H1 (cell line): Measurements from ENCODE around the gene BTBD8. TPM values are rescaled to one million over a fixed set of nuclear protein-coding genes. Genes with fewer than 3 reads are reported as not detected.

Experiments
- CTCF ChIA-PET: fragments of 300-600 bp; sonication (Branson Sonifier 250); formaldehyde crosslinking; loops from one replicate; lab custom pipeline; 2021; ENCODE audit not compliant: partially characterized antibody; lab: Charles Lee
- POLR2A ChIA-PET: fragments of 300-600 bp; sonication (Branson Sonifier 250); formaldehyde crosslinking; loops from one replicate; lab custom pipeline; 2021; ENCODE audit warnings: inconsistent platforms; ENCODE audit not compliant: partially characterized antibody; lab: Charles Lee
- DNase-seq, 2 experiments: peaks; one replicate each; pipeline versions ENCODE4 v3.0.0 to v3.0.0-alpha.2; 2010 to 2022; ENCODE audit warnings: low spot score in 2 of 2, low read depth in 1 of 2, mixed read lengths in 1 of 2
- FAIRE-seq: peaks from 2 replicates; lab custom pipeline; 2011; peaks lifted over from hg19 to GRCh38; lab: Jason Lieb, UNC
- H2AFZ ChIP-seq: 2 replicates; pipeline ENCODE4 v1.8.1; 2012; ENCODE audit warnings: low read length, inconsistent platforms
- H2AK5ac ChIP-seq: 2 replicates; pipeline ENCODE4 v1.6.1; 2013; ENCODE audit warnings: low read depth, low read length
- H2BK120ac ChIP-seq: replicated peaks from 2 replicates; pipeline ENCODE3; 2013; ENCODE audit warnings: low read depth, low read length, inconsistent platforms
- H2BK12ac ChIP-seq: 2 replicates; pipeline ENCODE4 v1.6.1; 2013; ENCODE audit warnings: low read depth, low read length
- H2BK15ac ChIP-seq: 2 replicates; pipeline ENCODE4 v1.6.1; 2013; ENCODE audit warnings: low read length
- H2BK20ac ChIP-seq: 2 replicates; pipeline ENCODE4 v1.6.1; 2013; ENCODE audit warnings: low read length
- H2BK5ac ChIP-seq: 2 replicates; pipeline ENCODE4 v1.6.1; 2013; ENCODE audit warnings: low read depth, low read length
- H3K14ac ChIP-seq: 2 replicates; pipeline ENCODE4 v1.6.1; 2013; ENCODE audit warnings: inconsistent platforms; ENCODE audit not compliant: insufficient read length
- H3K18ac ChIP-seq: 2 replicates; pipeline ENCODE4 v1.6.1; 2013; ENCODE audit warnings: low read length; ENCODE audit errors: extremely low read depth
- H3K23ac ChIP-seq: 2 replicates; pipeline ENCODE4 v1.6.1; 2013; ENCODE audit warnings: inconsistent platforms; ENCODE audit not compliant: insufficient read length
- H3K23me2 ChIP-seq: 2 replicates; pipeline ENCODE4 v1.6.1; 2013; ENCODE audit warnings: low read depth, low read length
- H3K27ac ChIP-seq: 2 replicates; pipeline ENCODE4 v1.6.1; 2011; ENCODE audit warnings: low read depth, low read length, inconsistent platforms
- H3K27me3 ChIP-seq, 4 experiments: replicated peaks in 1 of 4; 1 replicate in 1 of 4; 2 replicates in 3 of 4; pipeline versions ENCODE4 v1.6.1 to v1.8.1; 2011 to 2013; ENCODE audit warnings: low read length in 3 of 4, mild to moderate bottlenecking in 3 of 4, inconsistent platforms in 2 of 4, mixed read lengths in 2 of 4, moderate library complexity in 1 of 4; ENCODE audit not compliant: control insufficient read depth in 3 of 4, insufficient read depth in 3 of 4; ENCODE audit errors: extremely low read depth in 1 of 4
- H3K36me3 ChIP-seq, 4 experiments: 2 replicates each; pipeline versions ENCODE4 v1.6.1 to v1.8.1; 2011 to 2013; ENCODE audit warnings: mild to moderate bottlenecking in 4 of 4, low read length in 3 of 4, moderate library complexity in 2 of 4, control low read depth in 1 of 4, inconsistent platforms in 1 of 4; ENCODE audit not compliant: insufficient read depth in 4 of 4, control insufficient read depth in 2 of 4
- H3K4ac ChIP-seq: replicated peaks from 2 replicates; pipeline ENCODE3; 2013; ENCODE audit warnings: low read length, low read depth, mixed read lengths, inconsistent platforms; ENCODE audit not compliant: insufficient read length
- H3K4me1 ChIP-seq, 4 experiments: replicated peaks in 1 of 4; 1 replicate in 1 of 4; 2 replicates in 3 of 4; pipeline versions ENCODE4 v1.6.1 to v1.8.1; 2011 to 2013; ENCODE audit warnings: low read length in 3 of 4, inconsistent platforms in 2 of 4, mixed read lengths in 1 of 4; ENCODE audit not compliant: insufficient read depth in 4 of 4, control insufficient read depth in 3 of 4
- H3K4me2 ChIP-seq, 2 experiments: 2 replicates each; pipeline versions ENCODE4 v1.6.1 to v1.8.1; 2011 to 2013; ENCODE audit warnings: low read depth in 2 of 2, low read length in 2 of 2, control low read depth in 1 of 2, inconsistent platforms in 1 of 2, mild to moderate bottlenecking in 1 of 2; ENCODE audit not compliant: insufficient read depth in 1 of 2
- H3K4me3 ChIP-seq, 4 experiments: fragments of 200-600, 300-600 bp in 1 of 4; sonication (generic), shearing (Covaris generic), sonication (Bioruptor Twin) in 1 of 4; 2 replicates each; pipeline versions ENCODE4 v1.5.1 to v1.8.1; 2011 to 2016; ENCODE audit warnings: low read length in 4 of 4, low read depth in 3 of 4, control low read depth in 2 of 4, inconsistent platforms in 2 of 4, mild to moderate bottlenecking in 2 of 4, mixed read lengths in 1 of 4, moderate library complexity in 1 of 4; ENCODE audit not compliant: insufficient read depth in 2 of 4; ENCODE audit errors: extremely low read depth in 1 of 4
- H3K56ac ChIP-seq: replicated peaks from 2 replicates; pipeline ENCODE3; 2013; ENCODE audit warnings: low read depth, mild to moderate bottlenecking, mixed read lengths, low read length, inconsistent platforms; ENCODE audit not compliant: insufficient read length
- H3K79me1 ChIP-seq: 2 replicates; pipeline ENCODE4 v1.6.1; 2013; ENCODE audit warnings: low read depth, low read length, control low read depth
- H3K79me2 ChIP-seq, 2 experiments: 2 replicates each; pipeline versions ENCODE4 v1.6.1 to v1.8.1; 2012 to 2013; ENCODE audit warnings: low read length in 2 of 2, mild to moderate bottlenecking in 2 of 2, inconsistent platforms in 1 of 2; ENCODE audit not compliant: insufficient read depth in 2 of 2, control insufficient read depth in 1 of 2
- H3K9ac ChIP-seq, 4 experiments: replicated peaks in 1 of 4; 1 replicate in 1 of 4; 2 replicates in 3 of 4; pipeline versions ENCODE4 v1.6.1 to v1.8.1; 2011 to 2013; ENCODE audit warnings: low read depth in 3 of 4, low read length in 3 of 4, control low read depth in 2 of 4, mild to moderate bottlenecking in 2 of 4, moderate library complexity in 2 of 4, inconsistent platforms in 1 of 4; ENCODE audit errors: extremely low read depth in 1 of 4
- H3K9me3 ChIP-seq, 2 experiments: 2 replicates each; pipeline versions ENCODE4 v1.6.1 to v1.8.1; 2012 to 2013; ENCODE audit warnings: mild to moderate bottlenecking in 2 of 2, moderate library complexity in 2 of 2, control low read depth in 1 of 2, inconsistent platforms in 1 of 2, low read depth in 1 of 2, low read length in 1 of 2, mixed read lengths in 1 of 2; ENCODE audit not compliant: insufficient read depth in 2 of 2
- H4K20me1 ChIP-seq, 2 experiments: replicated peaks in 1 of 2; 2 replicates each; pipeline versions ENCODE3 to v1.8.1; 2011 to 2013; ENCODE audit warnings: inconsistent platforms in 2 of 2, low read length in 2 of 2, mild to moderate bottlenecking in 1 of 2; ENCODE audit not compliant: insufficient read depth in 2 of 2, control insufficient read depth in 1 of 2
- H4K5ac ChIP-seq: 2 replicates; pipeline ENCODE4 v1.6.1; 2013; ENCODE audit warnings: low read length, low read depth, mixed read lengths, inconsistent platforms; ENCODE audit not compliant: insufficient read length
- H4K8ac ChIP-seq: 2 replicates; pipeline ENCODE4 v1.8.0; 2013; ENCODE audit warnings: mild to moderate bottlenecking, moderate library complexity, low read length, inconsistent platforms; ENCODE audit not compliant: insufficient read depth; ENCODE audit errors: extremely low read depth
- H4K91ac ChIP-seq: replicated peaks from 2 replicates; pipeline ENCODE3; 2013; ENCODE audit warnings: low read length, mixed read lengths, inconsistent platforms; ENCODE audit not compliant: insufficient read length
- CBX5 ChIP-seq: fragments of 300-800, 300-1000 bp; sonication (generic); IDR thresholded peaks from 2 replicates; pipeline ENCODE4 v1.7.1; 2016; ENCODE audit warnings: antibody characterized with exemption, low read length, low read depth
- JUND ChIP-seq: IDR thresholded peaks from 2 replicates; pipeline ENCODE4 v1.6.1; 2011; ENCODE audit warnings: mild to moderate bottlenecking, improper control_type of control experiment, low read length
- MAFK ChIP-seq: IDR thresholded peaks from 2 replicates; pipeline ENCODE4 v1.6.1; 2012; ENCODE audit warnings: low read depth, mild to moderate bottlenecking, improper control_type of control experiment, low read length
- PHF8 ChIP-seq: fragments of 200-600 bp; sonication (generic); conservative IDR thresholded peaks from 2 replicates; pipeline ENCODE4 v1.7.1; 2012; ENCODE audit warnings: low read depth, mild to moderate bottlenecking, inconsistent platforms, low read length, moderate library complexity
- POU5F1 ChIP-seq: IDR thresholded peaks from 2 replicates; pipeline ENCODE4 v1.6.1; 2011; ENCODE audit warnings: low read depth, mild to moderate bottlenecking, low read length, moderate library complexity
- SIX5 ChIP-seq: IDR thresholded peaks from 2 replicates; pipeline ENCODE4 v1.6.1; 2011; ENCODE audit warnings: mild to moderate bottlenecking, low read depth, low read length
- SP4 ChIP-seq: IDR thresholded peaks from 2 replicates; pipeline ENCODE4 v1.6.1; 2012; ENCODE audit warnings: low read length, inconsistent platforms
- TAF1 ChIP-seq: IDR thresholded peaks from 2 replicates; pipeline ENCODE4 v1.6.1; 2011; ENCODE audit warnings: mild to moderate bottlenecking, low read depth, low read length
- TEAD4 ChIP-seq: IDR thresholded peaks from 2 replicates; pipeline ENCODE4 v1.6.1; 2012; ENCODE audit warnings: low read depth, low read length, inconsistent platforms, mixed read lengths
- WGBS, 2 experiments: shearing (Covaris generic) in 1 of 2; methylation state at CpG; one replicate each; pipeline versions ENCODE4 v1.1.6 to v1.1.7; 2013 to 2015; ENCODE audit warnings: low lambda C conversion rate in 2 of 2, mixed read lengths in 2 of 2, inconsistent platforms in 1 of 2, low coverage in 1 of 2, missing lambda C conversion rate in 1 of 2; ENCODE audit not compliant: insufficient replicate concordance in 2 of 2, insufficient coverage in 1 of 2, insufficient read length in 1 of 2; ENCODE audit errors: extremely low coverage in 1 of 2, missing lambda C conversion rate in 1 of 2; 5-methylcytosine and 5-hydroxymethylcytosine counted together
- polyA plus RNA-seq, 7 experiments: library from polyadenylated mRNA; depleted of rRNA in 3 of 7; stranded (reverse) in 5 of 7; unstranded in 2 of 7; fragments of >200 nt in 5 of 7; fragments of 200-250 nt in 2 of 7; gene quantifications; 1 replicate in 5 of 7; 2 replicates in 1 of 7; 4 replicates in 1 of 7; pipeline versions ENCODE4 v1.2.1 to v1.2.3, GENCODE V29; 2011 to 2013; ENCODE audit warnings: missing spikeins in 2 of 7, mixed read lengths in 2 of 7
- total RNA-seq: library from RNA; stranded (reverse); fragmentation: NEBNext Ultra II Directional; extraction: Animal tissue kit (Norgen Biotek cat#: 25700); gene quantifications from 2 replicates; pipeline ENCODE4 v1.2.1, GENCODE V29; 2021
- TF ChIP-seq, protein P1 (sequence below): IDR thresholded peaks from 2 replicates; pipeline ENCODE4 v1.6.1; 2011; ENCODE audit warnings: low read depth, mild to moderate bottlenecking, low read length; ENCODE audit not compliant: insufficient read depth

The BTBD8 gene
- total and polyA plus RNA-seq, 2 of the 8 experiments (the other 6 are each of a cell fraction or from before 2014, with no cell fraction given): 0.44 to 2.5 TPM

DNA sequence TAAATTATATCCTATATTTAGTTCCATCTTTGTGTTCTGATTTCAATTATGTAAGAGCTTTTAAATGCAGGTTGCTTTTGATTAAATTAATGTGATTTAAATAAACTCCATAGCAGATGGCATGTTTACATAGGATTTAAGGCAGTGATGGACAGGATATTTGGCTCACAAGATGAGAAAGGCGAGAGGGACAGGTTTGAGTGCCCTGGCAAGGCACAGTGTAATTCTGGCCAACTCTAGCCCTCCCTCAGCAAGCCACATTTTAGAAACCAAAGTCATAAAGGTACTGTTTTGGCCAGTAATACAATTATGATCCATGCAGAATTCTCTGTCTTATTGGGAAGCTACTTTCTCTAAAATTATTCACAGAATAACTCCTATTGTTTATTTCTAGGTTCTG lies 87.0 kb downstream of the BTBD8 start:
- Histone ChIP-seq H4K91ac (no peak overlapping the region), H3K79me2 (no peaks in the 10 kb centered on the region), H3K14ac (no peak overlapping the region), H3K4me2 (no peak overlapping the region), H3K4me3 (no peak overlapping the region), H3K4ac (no peak overlapping the region), H3K9me3 (no peaks in the 10 kb centered on the region), H3K4me1 (no peaks in the 10 kb centered on the region), H3K79me1 (no peaks in the 10 kb centered on the region), H2BK12ac (no peak overlapping the region), H2AFZ (no peak overlapping the region), H3K36me3 (no peaks in the 10 kb centered on the region), H4K20me1 (no peaks in the 10 kb centered on the region), H3K27me3 (no peaks in the 10 kb centered on the region), H4K8ac (no peak overlapping the region), H2BK20ac (no peak overlapping the region), H3K18ac (no peak overlapping the region), H3K23ac (no peak overlapping the region), H3K23me2 (no peaks in the 10 kb centered on the region), H2BK5ac (no peak overlapping the region), H4K5ac (no peak overlapping the region), H3K9ac (no peak overlapping the region), H3K27ac (no peak overlapping the region), H2AK5ac (no peak overlapping the region), H3K56ac (no peak overlapping the region), H2BK15ac (no peak overlapping the region), H2BK120ac (no peak overlapping the region)
- CTCF ChIA-PET: interaction anchor here (1.0 kb wide), 1 partner anchor 124 kb away, joined by 4 read pairs; no protein-coding TSS in a partner anchor
- DNase-seq (no peak), FAIRE-seq (no peak)
- WGBS, 2 experiments: 71% methylated on average over 1 of the region's 1 CpG; no CpG with 5 or more reads in 1 of the 2 experiments
- POLR2A ChIA-PET: no interaction called here
- TF ChIP-seq, protein P1, sequence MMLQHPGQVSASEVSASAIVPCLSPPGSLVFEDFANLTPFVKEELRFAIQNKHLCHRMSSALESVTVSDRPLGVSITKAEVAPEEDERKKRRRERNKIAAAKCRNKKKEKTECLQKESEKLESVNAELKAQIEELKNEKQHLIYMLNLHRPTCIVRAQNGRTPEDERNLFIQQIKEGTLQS: no peak
- no peak for TF ChIP-seq SP4
- TF ChIP-seq POU5F1: no peak
- no peak for TF ChIP-seq PHF8
- TF ChIP-seq TAF1: no peak
- TF ChIP-seq JUND: no peak
- TF ChIP-seq CBX5: no peak
- no peak for TF ChIP-seq TEAD4
- no peak for TF ChIP-seq MAFK
- TF ChIP-seq SIX5: no peak
